ENCODE measurements around the gene IRX3. TPM values are rescaled to one million over a fixed set of nuclear protein-coding genes. Genes with fewer than 3 reads are reported as not detected.

The IRX3 gene
- total RNA-seq: 4.1 and 4.5 TPM in 2 replicates
- long read RNA-seq: 0 reads

DNA sequence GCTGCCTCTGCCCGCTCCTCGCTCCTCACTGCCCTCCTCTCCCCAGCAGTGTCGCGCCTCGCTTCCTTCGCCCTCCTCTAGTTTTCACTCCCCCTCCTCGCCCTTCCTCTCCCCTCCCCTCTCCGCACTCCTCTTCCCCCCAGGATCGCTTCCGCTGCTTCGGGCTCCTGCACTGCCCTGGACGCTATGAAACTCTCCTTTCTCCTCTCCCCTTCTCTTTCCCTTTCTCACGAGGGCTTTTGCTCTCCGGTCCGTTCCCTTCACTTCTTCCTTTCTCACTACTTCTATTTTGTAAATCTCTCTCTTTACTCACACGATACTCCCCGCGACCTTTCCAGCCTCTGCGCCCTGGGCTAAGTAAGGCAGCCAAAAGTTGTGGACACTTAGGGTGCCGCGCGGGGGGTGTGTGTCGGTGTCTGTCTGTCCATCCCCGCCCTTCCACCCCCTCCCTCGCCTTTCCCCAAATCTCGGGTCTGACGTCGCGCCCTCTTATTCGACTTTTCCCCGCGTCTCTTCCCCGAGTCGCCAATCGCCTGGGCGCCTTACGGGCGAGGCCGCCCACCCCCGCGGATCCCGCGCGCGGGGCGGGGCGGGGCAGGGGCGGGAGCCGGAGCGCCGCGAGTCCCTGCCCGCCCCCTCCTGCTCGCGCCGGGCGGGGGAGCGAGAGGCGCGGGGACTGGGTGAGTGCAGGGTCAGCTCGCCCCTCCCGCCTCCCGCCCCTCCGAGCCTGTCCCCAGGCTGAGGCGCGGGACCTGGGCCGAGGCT lies at the start of gene IRX3:
Gene IRX3, minus strand, starts transcription at position 422 of the 765 bp plus-strand sequence. CDS start 737 bp downstream, outside the sequence.
- Mint-ChIP-seq H3K4me3 (ENCODE audit: low read depth) (peak within 1 kb of the TSS; percentile 73), H3K36me3 (ENCODE audit: insufficient read depth) (no peaks in the 10 kb centered on the region), H3K27ac (peak within 1 kb of the TSS; percentile 74), H3K4me1 (ENCODE audit: low read depth) (peaks cover 27% of the 10 kb centered on the region), H3K9me3 (ENCODE audit: low read depth) (no peaks in the 10 kb centered on the region), H3K27me3 (peaks cover 79% of the 10 kb centered on the region)
- peak; percentile 24 for DNase-seq (ENCODE audit: low spot score, unreplicated experiment)
- TF ChIP-seq, protein P1, sequence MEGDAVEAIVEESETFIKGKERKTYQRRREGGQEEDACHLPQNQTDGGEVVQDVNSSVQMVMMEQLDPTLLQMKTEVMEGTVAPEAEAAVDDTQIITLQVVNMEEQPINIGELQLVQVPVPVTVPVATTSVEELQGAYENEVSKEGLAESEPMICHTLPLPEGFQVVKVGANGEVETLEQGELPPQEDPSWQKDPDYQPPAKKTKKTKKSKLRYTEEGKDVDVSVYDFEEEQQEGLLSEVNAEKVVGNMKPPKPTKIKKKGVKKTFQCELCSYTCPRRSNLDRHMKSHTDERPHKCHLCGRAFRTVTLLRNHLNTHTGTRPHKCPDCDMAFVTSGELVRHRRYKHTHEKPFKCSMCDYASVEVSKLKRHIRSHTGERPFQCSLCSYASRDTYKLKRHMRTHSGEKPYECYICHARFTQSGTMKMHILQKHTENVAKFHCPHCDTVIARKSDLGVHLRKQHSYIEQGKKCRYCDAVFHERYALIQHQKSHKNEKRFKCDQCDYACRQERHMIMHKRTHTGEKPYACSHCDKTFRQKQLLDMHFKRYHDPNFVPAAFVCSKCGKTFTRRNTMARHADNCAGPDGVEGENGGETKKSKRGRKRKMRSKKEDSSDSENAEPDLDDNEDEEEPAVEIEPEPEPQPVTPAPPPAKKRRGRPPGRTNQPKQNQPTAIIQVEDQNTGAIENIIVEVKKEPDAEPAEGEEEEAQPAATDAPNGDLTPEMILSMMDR (IDR thresholded peaks at IDR 0.05; ENCODE audit: unreplicated experiment): no peak

DNA sequence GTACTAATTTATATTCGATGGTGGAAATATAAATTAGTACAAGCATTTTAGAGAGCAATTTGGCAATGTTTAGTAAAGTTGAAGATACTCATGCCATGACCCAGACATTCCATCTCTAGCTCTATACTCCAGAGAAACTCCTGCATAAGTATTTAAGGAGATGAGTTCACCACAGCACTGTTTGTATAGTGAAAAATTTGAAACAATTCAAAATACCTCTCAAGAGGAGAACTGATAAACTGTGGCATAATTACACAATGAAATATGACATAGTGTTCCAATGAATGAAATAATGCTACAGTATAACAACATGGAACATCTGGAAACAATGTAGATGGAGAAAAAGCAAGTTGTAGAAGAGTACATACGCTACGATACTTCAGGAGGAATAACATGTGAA lies 48.6 kb upstream of the IRX3 start:
- no peak overlapping the region for H3K27ac Mint-ChIP-seq
- H3K4me3 Mint-ChIP-seq (ENCODE audit: low read depth): no peak overlapping the region
- peaks cover 47% of the 10 kb centered on the region for H3K27me3 Mint-ChIP-seq
- no peaks in the 10 kb centered on the region for H3K9me3 Mint-ChIP-seq (ENCODE audit: low read depth)
- TF ChIP-seq, protein P1 (IDR thresholded peaks at IDR 0.05; ENCODE audit: unreplicated experiment): no peak
- no peak for DNase-seq (ENCODE audit: low spot score, unreplicated experiment)
- H3K4me1 Mint-ChIP-seq (ENCODE audit: low read depth): no peaks in the 10 kb centered on the region
- H3K36me3 Mint-ChIP-seq (ENCODE audit: insufficient read depth): no peaks in the 10 kb centered on the region

DNA sequence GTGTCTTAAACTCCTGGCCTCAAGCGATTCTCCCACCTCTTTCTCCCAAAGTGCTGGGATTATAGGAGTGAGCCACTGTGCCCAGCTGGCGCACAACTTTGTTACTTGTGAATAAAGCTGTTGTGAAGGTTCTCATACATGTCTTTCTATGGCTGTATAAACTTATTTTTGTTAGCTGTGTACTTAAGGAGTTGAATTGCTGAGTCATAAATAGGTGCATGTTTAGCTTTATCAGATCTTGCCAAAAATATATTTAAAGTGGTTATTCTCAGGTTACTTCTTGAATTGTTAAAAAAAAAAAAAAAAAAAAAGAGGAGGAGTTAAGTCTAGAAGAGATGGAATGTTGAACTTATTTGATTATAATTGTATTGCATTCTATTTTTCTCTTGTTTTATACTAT lies 47.6 kb upstream of the IRX3 start:
- H3K4me1 Mint-ChIP-seq (ENCODE audit: low read depth): no peaks in the 10 kb centered on the region

DNA sequence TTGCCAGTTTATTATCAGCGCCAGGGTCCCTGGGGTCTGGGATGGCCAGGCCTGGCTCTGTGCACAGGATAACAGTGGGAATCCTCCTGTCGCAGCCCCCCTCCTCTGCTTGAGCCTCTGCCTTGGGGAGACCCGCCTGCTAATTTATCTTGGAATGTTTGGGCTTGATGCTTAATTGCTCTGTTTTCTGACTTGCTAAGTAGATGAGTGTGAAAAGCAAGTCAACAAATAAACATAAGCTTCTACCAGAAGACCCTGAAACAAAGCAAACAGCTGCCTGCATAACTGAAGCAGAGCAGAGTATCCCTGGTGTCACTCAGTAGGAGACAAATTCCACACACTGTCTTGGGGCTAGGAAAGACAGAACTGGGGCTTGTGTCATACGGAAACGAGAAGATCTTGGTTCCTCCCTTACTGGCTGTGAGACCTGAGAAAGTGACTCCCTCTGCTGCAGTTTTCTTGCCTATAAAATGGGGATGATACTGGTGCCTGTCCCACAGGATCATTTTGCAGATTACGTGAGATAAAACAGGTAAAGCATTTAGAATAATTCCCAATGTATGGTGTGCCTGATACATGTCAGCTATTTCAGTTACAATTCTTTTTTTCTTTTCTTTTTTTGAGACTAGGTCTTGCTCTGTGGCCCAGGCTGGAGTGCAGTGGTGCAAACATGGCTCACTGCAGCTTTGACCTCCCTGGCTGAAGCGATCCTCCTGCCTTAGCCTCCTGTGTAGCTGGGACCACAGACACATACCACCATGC lies 44.8 kb upstream of the IRX3 start:
- DNase-seq (ENCODE audit: low spot score, unreplicated experiment): no peak

More for the DNA sequence above, 47.6 kb upstream of the IRX3 start:
- H3K27ac Mint-ChIP-seq: no peak overlapping the region
- no peak overlapping the region for H3K4me3 Mint-ChIP-seq (ENCODE audit: low read depth)
- no peaks in the 10 kb centered on the region for H3K9me3 Mint-ChIP-seq (ENCODE audit: low read depth)
- H3K36me3 Mint-ChIP-seq (ENCODE audit: insufficient read depth): no peaks in the 10 kb centered on the region
- DNase-seq (ENCODE audit: low spot score, unreplicated experiment): no peak
- peaks cover 51% of the 10 kb centered on the region for H3K27me3 Mint-ChIP-seq
- TF ChIP-seq, protein P1 (IDR thresholded peaks at IDR 0.05; ENCODE audit: unreplicated experiment): no peak

DNA sequence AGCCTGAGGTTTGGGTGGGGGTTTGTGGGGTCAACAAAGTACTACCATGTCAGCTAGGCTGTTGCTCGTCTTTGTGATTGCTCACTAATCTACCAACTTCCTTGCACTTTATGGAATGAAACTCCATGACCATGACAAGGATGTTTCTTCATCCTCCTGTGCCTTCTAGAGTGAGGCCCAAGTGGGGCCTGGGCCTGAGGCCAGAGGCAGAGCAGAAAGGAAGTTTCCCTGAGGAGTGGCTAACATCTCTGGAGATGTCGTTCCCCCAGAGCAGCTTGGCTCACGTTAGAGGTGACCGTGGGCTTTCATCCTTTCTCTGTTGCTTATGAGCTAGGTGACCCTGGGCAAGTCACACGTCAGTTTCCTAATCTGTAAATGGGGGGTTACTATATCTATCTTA lies 41.0 kb upstream of the IRX3 start:
- Mint-ChIP-seq H3K4me1 (ENCODE audit: low read depth) (no peaks in the 10 kb centered on the region), H3K27me3 (peaks cover 48% of the 10 kb centered on the region), H3K27ac (no peak overlapping the region), H3K36me3 (ENCODE audit: insufficient read depth) (no peaks in the 10 kb centered on the region), H3K9me3 (ENCODE audit: low read depth) (no peaks in the 10 kb centered on the region), H3K4me3 (ENCODE audit: low read depth) (no peak overlapping the region)
- no peak for DNase-seq (ENCODE audit: low spot score, unreplicated experiment)
- TF ChIP-seq, protein P1 (IDR thresholded peaks at IDR 0.05; ENCODE audit: unreplicated experiment): no peak

More for the DNA sequence above, 44.8 kb upstream of the IRX3 start:
- no peaks in the 10 kb centered on the region for H3K4me1 Mint-ChIP-seq (ENCODE audit: low read depth)
- no peaks in the 10 kb centered on the region for H3K36me3 Mint-ChIP-seq (ENCODE audit: insufficient read depth)
- no peak overlapping the region for H3K27ac Mint-ChIP-seq
- no peak overlapping the region for H3K4me3 Mint-ChIP-seq (ENCODE audit: low read depth)
- no peaks in the 10 kb centered on the region for H3K9me3 Mint-ChIP-seq (ENCODE audit: low read depth)
- H3K27me3 Mint-ChIP-seq: peaks cover 51% of the 10 kb centered on the region
- TF ChIP-seq, protein P1 (IDR thresholded peaks at IDR 0.05; ENCODE audit: unreplicated experiment): no peak

Data from progenitor cell of endocrine pancreas (in vitro differentiated cells).